Ishikawa (cell line): ENCODE results near the gene TMEM214.
A peak's percentile ranks its signal among the peaks of the same experiment; 100 is the strongest.

Experiments used
- CEBPB ChIP-seq: IDR thresholded peaks from 2 replicates; pipeline ENCODE4 v1.6.1; 2012
- CREB1 ChIP-seq: IDR thresholded peaks from 2 replicates; pipeline ENCODE4 v1.6.1; 2012; ENCODE audit warnings: low read depth
- EGR1 ChIP-seq: IDR thresholded peaks from 2 replicates; pipeline ENCODE4 v1.6.1; 2012
- EP300 ChIP-seq: IDR thresholded peaks from 2 replicates; pipeline ENCODE4 v1.6.1; 2012; ENCODE audit warnings: borderline replicate concordance
- FOXM1 ChIP-seq: IDR thresholded peaks from 2 replicates; pipeline ENCODE4 v1.6.1; 2012; ENCODE audit warnings: low read depth, borderline replicate concordance
- MAX ChIP-seq: IDR thresholded peaks from 2 replicates; pipeline ENCODE4 v1.6.1; 2012
- NFIC ChIP-seq: IDR thresholded peaks from 2 replicates; pipeline ENCODE4 v1.6.1; 2012
- RAD21 ChIP-seq: IDR thresholded peaks from 2 replicates; pipeline ENCODE4 v1.6.1; 2012; ENCODE audit warnings: low read depth
- REST ChIP-seq: IDR thresholded peaks from 2 replicates; pipeline ENCODE4 v1.6.1; 2012; ENCODE audit warnings: low read depth, mild to moderate bottlenecking
- TAF1 ChIP-seq: IDR thresholded peaks from 2 replicates; pipeline ENCODE4 v1.6.1; 2012; ENCODE audit warnings: low read depth, mild to moderate bottlenecking
- TCF12 ChIP-seq: IDR thresholded peaks from 2 replicates; pipeline ENCODE4 v1.6.1; 2012; ENCODE audit warnings: low read depth
- TEAD4 ChIP-seq: IDR thresholded peaks from 2 replicates; pipeline ENCODE4 v1.6.1; 2012
- USF1 ChIP-seq: IDR thresholded peaks from 2 replicates; pipeline ENCODE4 v1.6.1; 2012
- YY1 ChIP-seq: IDR thresholded peaks from 2 replicates; pipeline ENCODE4 v1.6.1; 2012; ENCODE audit warnings: low read depth
- ZBTB7A ChIP-seq: IDR thresholded peaks from 2 replicates; pipeline ENCODE4 v1.6.1; 2012; ENCODE audit warnings: low read depth

TMEM214 gene

DNA sequence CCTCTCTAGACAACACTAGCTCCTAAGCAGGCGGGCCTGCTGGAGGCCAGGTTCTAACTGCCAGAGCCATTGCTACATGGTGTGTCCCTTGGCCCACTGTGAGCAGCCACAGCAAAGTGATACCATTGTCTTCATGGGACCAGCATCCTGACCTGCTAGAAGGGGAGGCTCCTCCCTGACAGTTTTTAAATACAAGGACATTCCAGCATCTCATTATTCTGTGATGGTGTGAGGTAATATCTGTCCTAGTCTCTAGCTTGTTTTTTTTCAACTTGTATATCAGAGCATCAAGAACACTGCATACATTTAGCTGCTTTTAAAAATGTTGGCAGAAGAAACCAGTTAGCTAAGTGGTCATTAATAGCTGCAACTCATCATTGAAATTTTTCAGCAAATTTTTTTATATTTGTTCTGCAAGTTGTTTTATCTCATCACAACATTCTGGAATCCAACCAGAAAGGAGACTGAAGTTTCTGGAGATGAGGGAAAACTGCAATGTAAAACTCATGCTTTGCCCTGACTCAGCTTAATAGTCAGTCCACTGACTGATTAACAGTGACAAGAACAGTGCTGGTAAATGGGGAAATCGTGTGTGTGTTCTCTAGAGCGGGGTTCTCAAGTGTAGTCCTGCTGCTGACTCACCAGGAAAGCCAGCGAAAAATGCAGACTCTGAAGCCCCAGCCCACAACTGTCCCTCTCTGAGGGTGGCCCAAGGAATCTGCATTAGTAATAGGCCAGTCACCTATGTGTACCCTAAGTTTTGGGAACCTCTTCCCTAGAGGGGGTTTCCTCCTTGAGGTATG, 44.5 kb upstream of the TMEM214 start:
- TF ChIP-seq NFIC (no peak), CREB1 (no peak), RAD21 (no peak), EP300 (no peak), TEAD4 (no peak), ZBTB7A (no peak), REST (no peak), TCF12 (no peak), TAF1 (no peak), YY1 (no peak), USF1 (no peak), FOXM1 (no peak), EGR1 (no peak), MAX (no peak)

DNA sequence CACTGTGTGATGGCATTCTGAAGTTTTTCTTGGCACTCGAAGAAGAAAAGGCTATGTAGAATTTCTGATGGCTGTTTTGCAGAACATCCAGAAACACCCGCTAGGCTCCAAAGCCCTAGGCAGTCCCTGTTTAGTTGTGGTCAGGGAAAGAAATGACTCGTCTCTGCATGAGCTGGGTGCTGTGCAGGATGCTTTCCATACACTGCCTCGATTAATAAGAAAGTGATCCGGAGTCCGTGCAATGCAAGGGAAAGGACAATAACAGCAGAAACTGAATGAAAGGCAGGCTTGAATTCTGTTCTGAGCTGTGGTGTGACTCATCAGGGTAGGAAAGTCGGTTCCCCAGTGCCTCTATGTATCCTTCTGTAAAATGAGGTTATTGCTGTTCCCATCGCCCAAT, 43.6 kb upstream of the TMEM214 start:
- no peak for TF ChIP-seq TAF1
- TF ChIP-seq TCF12: no peak
- no peak for TF ChIP-seq CEBPB
- TF ChIP-seq FOXM1: no peak
- no peak for TF ChIP-seq NFIC
- TF ChIP-seq TEAD4: no peak
- no peak for TF ChIP-seq EGR1

GRCh38 chr2:26991717-26992116, 41.0 kb upstream of the TMEM214 start:
- TF ChIP-seq EP300 (no peak), TEAD4 (no peak), YY1 (no peak), TCF12 (no peak), ZBTB7A (no peak), USF1 (no peak), EGR1 (no peak), CEBPB (no peak), CREB1 (no peak), RAD21 (no peak), REST (no peak), NFIC (no peak), FOXM1 (no peak), TAF1 (no peak), MAX (no peak)

DNA sequence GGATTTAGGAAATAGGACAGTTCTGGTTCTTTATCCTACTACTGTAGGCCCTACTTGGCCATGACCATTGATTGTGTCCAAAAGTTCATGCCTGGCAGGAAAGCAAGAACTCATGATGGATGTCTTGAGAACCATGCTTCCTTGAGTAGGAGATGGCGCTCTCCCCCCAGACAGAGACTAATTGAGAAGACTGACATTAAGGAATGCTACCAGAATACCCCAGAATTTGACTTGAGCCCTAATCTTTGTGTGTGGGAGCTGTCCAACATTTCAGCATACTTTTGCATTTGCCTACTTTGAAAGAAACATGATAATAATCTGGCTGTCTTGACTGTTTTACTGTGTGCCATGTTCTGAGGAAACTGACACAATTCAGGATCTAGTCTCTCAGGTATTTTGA, 39.0 kb upstream of the TMEM214 start:
- TF ChIP-seq FOXM1 (no peak), USF1 (no peak), REST (peak; percentile 87), TCF12 (no peak)
